Mesodermal cell (in vitro differentiated cells): ENCODE results near the gene OOSP1.

Experiments
- H3K27ac ChIP-seq: 2 replicates; pipeline ENCODE4 v1.7.0; 2013; ENCODE audit warnings: mild to moderate bottlenecking, low read depth, low read length, moderate library complexity; ENCODE audit not compliant: severe bottlenecking
- H3K36me3 ChIP-seq: 2 replicates; pipeline ENCODE4 v1.7.1; 2013; ENCODE audit warnings: mild to moderate bottlenecking, low read length, moderate library complexity; ENCODE audit not compliant: control insufficient read depth, insufficient read depth
- H3K4me1 ChIP-seq: one replicate; pipeline ENCODE4 v1.7.1; 2013; ENCODE audit warnings: mild to moderate bottlenecking, low read length; ENCODE audit not compliant: insufficient read depth, control insufficient read depth, poor library complexity, severe bottlenecking
- H3K4me3 ChIP-seq: 2 replicates; pipeline ENCODE4 v1.7.0; 2013; ENCODE audit warnings: low read length, control low read depth, mild to moderate bottlenecking; ENCODE audit not compliant: insufficient read depth, poor library complexity, severe bottlenecking; ENCODE audit errors: extremely low read depth
- H3K9me3 ChIP-seq: 2 replicates; pipeline ENCODE4 v1.7.1; 2013; ENCODE audit warnings: mild to moderate bottlenecking, low read length, moderate library complexity; ENCODE audit not compliant: control insufficient read depth
- WGBS, 2 experiments: methylation state at CpG; one replicate each; pipeline ENCODE4 v1.1.5; 2013; ENCODE audit warnings: missing lambda C conversion rate in 2 of 2; ENCODE audit not compliant: insufficient coverage in 2 of 2; 5-methylcytosine and 5-hydroxymethylcytosine counted together

Gene OOSP1

GRCh38 chr11:59918987-59919589, 19.1 kb upstream of the OOSP1 start:
- Histone ChIP-seq H3K27ac (no peak overlapping the region), H3K36me3 (no peaks in the 10 kb centered on the region), H3K9me3 (peaks cover 18% of the 10 kb centered on the region), H3K4me3 (no peak overlapping the region), H3K4me1 (no peaks in the 10 kb centered on the region)
- WGBS, 2 experiments, result 50% methylated on average over 1 of the region's 3 CpGs; no CpG with 5 or more reads in 1 of the 2 experiments

DNA sequence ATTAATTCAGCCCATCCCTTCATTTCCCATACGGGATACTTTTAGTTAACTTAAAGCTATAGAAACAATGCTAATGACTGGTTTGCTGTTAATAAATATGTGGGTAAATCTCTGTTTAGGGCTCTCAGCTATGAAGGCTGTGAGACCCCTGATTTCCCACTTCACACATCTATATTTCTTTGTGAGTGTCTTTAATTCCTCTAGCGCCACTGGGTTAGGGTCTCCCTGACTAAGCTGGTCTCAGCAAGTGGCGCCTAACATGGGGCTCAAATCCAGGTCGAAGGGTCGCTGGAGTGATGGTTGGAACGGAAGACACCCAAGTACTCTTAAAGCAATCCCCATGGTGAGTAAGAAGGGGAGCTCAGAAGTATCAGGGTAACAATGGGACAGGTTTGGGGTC, 14.4 kb upstream of the OOSP1 start:
- WGBS, 2 experiments, result 100% methylated on average over 2 of the region's 6 CpGs; no CpG with 5 or more reads in 1 of the 2 experiments
- H3K4me1 ChIP-seq, result no peaks in the 10 kb centered on the region
- no peaks in the 10 kb centered on the region for H3K36me3 ChIP-seq
- H3K4me3 ChIP-seq, result no peak overlapping the region
- peaks cover 20% of the 10 kb centered on the region for H3K9me3 ChIP-seq
- no peak overlapping the region for H3K27ac ChIP-seq

DNA sequence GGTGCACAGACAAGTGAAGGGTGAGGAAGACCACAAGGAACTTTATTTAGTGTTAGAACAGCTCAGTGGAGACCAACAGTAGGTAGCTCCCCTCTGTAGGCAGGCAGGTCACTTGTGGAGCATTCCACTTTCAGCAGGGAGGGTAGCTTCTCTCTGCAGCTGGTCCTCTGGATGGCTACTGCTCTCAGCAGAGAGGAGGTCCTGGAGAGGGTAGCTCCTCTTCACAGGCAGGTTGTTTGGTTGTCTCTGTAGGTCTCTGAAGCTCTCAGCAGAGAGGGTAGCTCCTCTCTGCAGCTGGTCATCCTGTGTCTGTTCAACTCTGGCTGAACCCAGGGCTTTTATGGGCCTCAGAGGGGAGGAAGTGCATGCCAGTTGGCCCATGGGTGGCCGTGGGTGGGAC, 6.5 kb upstream of the OOSP1 start:
- WGBS, 2 experiments, result 100% methylated on average over 1 of the region's 1 CpG
- no peaks in the 10 kb centered on the region for H3K36me3 ChIP-seq
- no peak overlapping the region for H3K27ac ChIP-seq
- no peaks in the 10 kb centered on the region for H3K9me3 ChIP-seq
- no peaks in the 10 kb centered on the region for H3K4me1 ChIP-seq
- no peak overlapping the region for H3K4me3 ChIP-seq

GRCh38 chr11:59938718-59939117, 486 bp downstream of the OOSP1 start:
- no peaks in the 10 kb centered on the region for H3K4me1 ChIP-seq
- no peak overlapping the region for H3K4me3 ChIP-seq
- no peaks in the 10 kb centered on the region for H3K9me3 ChIP-seq
- H3K36me3 ChIP-seq, result no peaks in the 10 kb centered on the region
- 80 to 92% methylated on average over 2 to 3 of the region's 3 CpGs for WGBS, 2 experiments
- no peak overlapping the region for H3K27ac ChIP-seq

GRCh38 chr11:59939482-59939881, 1.2 kb downstream of the OOSP1 start:
- no peak overlapping the region for H3K4me3 ChIP-seq
- no peaks in the 10 kb centered on the region for H3K9me3 ChIP-seq
- H3K27ac ChIP-seq, result no peak overlapping the region
- H3K36me3 ChIP-seq, result no peaks in the 10 kb centered on the region
- no peaks in the 10 kb centered on the region for H3K4me1 ChIP-seq
- 81 to 95% methylated on average over 2 of the region's 2 CpGs for WGBS, 2 experiments

GRCh38 chr11:59941091-59941490, 2.9 kb downstream of the OOSP1 start:
- no peaks in the 10 kb centered on the region for H3K9me3 ChIP-seq
- no peaks in the 10 kb centered on the region for H3K4me1 ChIP-seq
- H3K36me3 ChIP-seq, result no peaks in the 10 kb centered on the region
- WGBS, 2 experiments, result 74 to 100% methylated on average over 2 to 4 of the region's 4 CpGs
- no peak overlapping the region for H3K4me3 ChIP-seq
- H3K27ac ChIP-seq, result no peak overlapping the region

- no peaks in the 10 kb centered on the region for H3K4me1 ChIP-seq
- no peaks in the 10 kb centered on the region for H3K9me3 ChIP-seq
- no peaks in the 10 kb centered on the region for H3K36me3 ChIP-seq
- no peak overlapping the region for H3K27ac ChIP-seq
- WGBS, 2 experiments, result 100% methylated on average over 1 of the region's 3 CpGs
- no peak overlapping the region for H3K4me3 ChIP-seq
These were observed 5.9 kb downstream of the OOSP1 start for GRCh38 chr11:59943997-59944714.

- no peaks in the 10 kb centered on the region for H3K4me1 ChIP-seq
- H3K36me3 ChIP-seq, result no peaks in the 10 kb centered on the region
- no peak overlapping the region for H3K4me3 ChIP-seq
- H3K9me3 ChIP-seq, result no peaks in the 10 kb centered on the region
- H3K27ac ChIP-seq, result no peak overlapping the region
- WGBS, 2 experiments, result 80 to 100% methylated on average over 1 of the region's 2 CpGs
These were observed 6.5 kb downstream of the OOSP1 start for GRCh38 chr11:59944720-59945119.

- Histone ChIP-seq H3K36me3 (no peaks in the 10 kb centered on the region), H3K27ac (no peak overlapping the region), H3K4me3 (no peak overlapping the region), H3K9me3 (no peaks in the 10 kb centered on the region), H3K4me1 (no peaks in the 10 kb centered on the region)
- WGBS, 2 experiments, result 100% methylated on average over 1 of the region's 4 CpGs; no CpG with 5 or more reads in 1 of the 2 experiments
These were observed 15.4 kb downstream of the OOSP1 start for GRCh38 chr11:59953463-59954218.

DNA sequence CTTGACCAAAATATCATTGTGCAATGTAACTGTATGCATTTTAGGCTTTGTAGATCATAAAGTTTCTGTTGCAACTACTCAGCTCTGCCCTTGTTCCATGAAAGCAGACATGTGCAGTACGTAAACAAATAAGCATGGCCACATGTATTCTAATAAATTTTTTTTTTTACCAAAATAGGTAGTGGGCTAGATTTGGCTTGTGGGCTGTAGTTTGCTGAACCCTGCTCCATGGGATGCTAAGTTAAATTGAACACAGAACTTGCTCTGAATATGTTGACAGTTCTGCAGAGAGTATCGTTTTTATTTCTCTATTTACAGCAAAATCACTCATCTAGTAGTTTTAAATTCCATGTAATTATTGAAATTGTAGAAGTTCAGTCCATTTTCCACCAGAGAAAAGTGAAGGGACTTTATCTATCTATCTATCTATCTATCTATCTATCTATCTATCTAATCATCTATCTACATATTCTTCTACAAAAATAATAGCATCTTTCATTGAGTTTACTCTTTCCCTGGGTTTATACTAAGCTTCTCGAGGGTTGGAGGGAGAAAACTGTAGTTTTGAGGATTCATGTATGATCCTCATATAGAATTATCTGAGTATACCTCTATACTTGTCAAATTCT, 16.1 kb downstream of the OOSP1 start:
- Histone ChIP-seq H3K36me3 (no peaks in the 10 kb centered on the region), H3K9me3 (no peaks in the 10 kb centered on the region), H3K27ac (no peak overlapping the region), H3K4me1 (no peaks in the 10 kb centered on the region), H3K4me3 (no peak overlapping the region)
- WGBS, 2 experiments, result no CpG with 5 or more reads among the region's 3 CpGs
